K562 (cell line): ENCODE results near the gene AKAP10. TPM values are rescaled to one million over a fixed set of nuclear protein-coding genes. Genes with fewer than 3 reads are reported as not detected.

Experiments used
- ATAC-seq: fragments of 200-7000 bp; cut with Tn5 transposase; 3 replicates; pipeline ENCODE4 v1.9.1; 2020; ENCODE audit warnings: moderate library complexity
- BruUV-seq: library from RNA; stranded (reverse); fragments of 400-500 nt; replicated peaks from 2 replicates; lab custom pipeline; 2021; lab: Mats Ljungman, UMichigan
- CTCF ChIA-PET: fragments of 300-600 bp; formaldehyde crosslinking; extraction: SDS; loops from one replicate; lab custom pipeline; 2021; ENCODE audit warnings: low intra/inter-chr PET ratio; lab: Yijun Ruan, JAX
- POLR2A ChIA-PET: fragments of 300-600, 350-650 bp; sonication (Branson Sonifier 250); formaldehyde crosslinking; extraction: SDS; loops from one replicate; lab custom pipeline; 2021; ENCODE audit warnings: antibody characterized with exemption, inconsistent platforms; lab: Yijun Ruan, JAX
- DNase-seq, 4 experiments: peaks; one replicate each; pipeline versions ENCODE4 v3.0.0 to v3.0.0-alpha.2; 2011 to 2018; ENCODE audit warnings: low spot score in 3 of 4, mixed read lengths in 3 of 4; ENCODE audit errors: extremely low read depth in 1 of 4
- FAIRE-seq: peaks from 2 replicates; lab custom pipeline; 2011; peaks lifted over from hg19 to GRCh38; lab: Jason Lieb, UNC
- H2AFZ ChIP-seq: 2 replicates; pipeline ENCODE4 v1.6.0; 2011; ENCODE audit warnings: low read depth, low read length, control low read depth, inconsistent platforms
- H3K27ac ChIP-seq: fragments of 200-600 bp; 3 replicates; pipeline ENCODE4 v1.8.0; 2011; ENCODE audit warnings: low read depth, mild to moderate bottlenecking, control low read depth, inconsistent platforms, low read length, moderate library complexity, mixed read lengths; ENCODE audit errors: extremely low read depth
- H3K27me3 ChIP-seq, 2 experiments: fragments of 300-600 bp in 1 of 2; 2 replicates in 1 of 2; 3 replicates in 1 of 2; pipeline versions ENCODE4 v1.6.0 to v1.8.0; 2011; ENCODE audit warnings: inconsistent platforms in 2 of 2, low read length in 2 of 2, mild to moderate bottlenecking in 1 of 2, mixed read lengths in 1 of 2, moderate library complexity in 1 of 2; ENCODE audit not compliant: control insufficient read depth in 2 of 2, insufficient read depth in 2 of 2
- H3K36me3 ChIP-seq: fragments of 300-600 bp; 3 replicates; pipeline ENCODE4 v1.8.0; 2011; ENCODE audit warnings: mild to moderate bottlenecking, low read length, inconsistent platforms; ENCODE audit not compliant: control insufficient read depth, insufficient read depth
- H3K4me1 ChIP-seq, 2 experiments: fragments of 200-600 bp in 1 of 2; replicated peaks in 1 of 2; 2 replicates in 1 of 2; 3 replicates in 1 of 2; pipeline versions ENCODE4 v1.5.1 to v1.8.0; 2011; ENCODE audit warnings: inconsistent platforms in 2 of 2, low read length in 2 of 2, mild to moderate bottlenecking in 1 of 2, mixed read lengths in 1 of 2, moderate library complexity in 1 of 2; ENCODE audit not compliant: control insufficient read depth in 2 of 2, insufficient read depth in 2 of 2
- H3K4me2 ChIP-seq: 2 replicates; pipeline ENCODE4 v1.6.1; 2011; ENCODE audit warnings: low read length, control low read depth, inconsistent platforms, mixed read lengths; ENCODE audit not compliant: insufficient read depth
- H3K4me3 ChIP-seq: fragments of 200-600 bp; sonication (generic), shearing (Covaris generic); 2 replicates; pipeline ENCODE4 v1.5.1; 2016; ENCODE audit warnings: control low read depth, inconsistent platforms
- H3K79me2 ChIP-seq: fragments of 200-600 bp; 3 replicates; pipeline ENCODE4 v1.8.0; 2011; ENCODE audit warnings: low read length, inconsistent platforms; ENCODE audit not compliant: control insufficient read depth, insufficient read depth
- H3K9ac ChIP-seq, 2 experiments: 2 replicates each; pipeline versions ENCODE4 v1.6.0 to v1.6.1; 2011; ENCODE audit warnings: low read depth in 2 of 2, low read length in 2 of 2, control low read depth in 1 of 2, inconsistent platforms in 1 of 2, mild to moderate bottlenecking in 1 of 2, mixed read lengths in 1 of 2; ENCODE audit not compliant: insufficient read depth in 1 of 2
- H3K9me1 ChIP-seq: one replicate; pipeline ENCODE4 v1.6.0; 2011; ENCODE audit warnings: inconsistent platforms, mild to moderate bottlenecking, low read length, moderate library complexity; ENCODE audit not compliant: control insufficient read depth, insufficient read depth
- H3K9me3 ChIP-seq: replicated peaks from 2 replicates; pipeline ENCODE4 v1.5.1; 2011; ENCODE audit warnings: low read depth, low read length, inconsistent platforms; ENCODE audit not compliant: control insufficient read depth, insufficient read depth
- H4K20me1 ChIP-seq: replicated peaks from 2 replicates; pipeline ENCODE4 v1.6.1; 2011; ENCODE audit warnings: low read length, inconsistent platforms, mixed read lengths; ENCODE audit not compliant: control insufficient read depth, insufficient read depth
- ATF1 ChIP-seq, 2 experiments: fragments of 450-650 bp in 1 of 2; IDR thresholded peaks; 2 replicates each; pipeline ENCODE4 v1.6.1; 2016; ENCODE audit warnings: missing compliant biosample characterization in 1 of 2, missing genetic modification characterization in 1 of 2
- CLOCK ChIP-seq: fragments of 250-450 bp; sonication (Bioruptor Pico); IDR thresholded peaks from 2 replicates; pipeline ENCODE4 v1.4.0; 2020; ENCODE audit warnings: mild to moderate bottlenecking, moderate library complexity, borderline replicate concordance
- CXXC5 ChIP-seq: fragments of 250-450 bp; sonication (Bioruptor Pico); IDR thresholded peaks from 2 replicates; pipeline ENCODE4 v1.8.0; 2022; ENCODE audit warnings: inconsistent platforms, mild to moderate bottlenecking, moderate library complexity
- HMGN3 ChIP-seq: IDR thresholded peaks from 2 replicates; pipeline ENCODE4 v1.6.1; 2011; ENCODE audit warnings: borderline replicate concordance, low read depth, mild to moderate bottlenecking, mixed read lengths, low read length; ENCODE audit not compliant: insufficient read length; ENCODE audit errors: extremely low read depth
- MLLT1 ChIP-seq, 2 experiments: fragments of 450-650 bp; IDR thresholded peaks; 2 replicates each; pipeline ENCODE4 v1.6.1; 2016
- TAF15 ChIP-seq: fragments of 200-400 bp; formaldehyde crosslinking; IDR thresholded peaks from 2 replicates; pipeline ENCODE4 v1.6.1; 2017; ENCODE audit warnings: mild to moderate bottlenecking, low read depth, low read length, moderate library complexity
- ZNF507 ChIP-seq: conservative IDR thresholded peaks from 2 replicates; pipeline ENCODE4 v1.6.1; 2017; ENCODE audit warnings: missing genetic modification characterization, missing compliant biosample characterization
- ZNF592 ChIP-seq: fragments of 450-650 bp; IDR thresholded peaks from 2 replicates; pipeline ENCODE4 v1.6.1; 2017; ENCODE audit warnings: antibody characterized with exemption, mild to moderate bottlenecking
- ZNF668 ChIP-seq: fragments of 250-450 bp; sonication (Bioruptor Pico); IDR thresholded peaks from 2 replicates; pipeline ENCODE4 v1.8.0; 2022; ENCODE audit warnings: mild to moderate bottlenecking, inconsistent platforms
- ZNF780A ChIP-seq: fragments of 250-450 bp; sonication (Bioruptor Pico); IDR thresholded peaks from 2 replicates; pipeline ENCODE4 v1.5.0; 2021; ENCODE audit warnings: mild to moderate bottlenecking
- whole genome bisulfite sequencing: fragments of 100-300 bp; shearing (Covaris generic); methylation state at CpG from one replicate; pipeline ENCODE4 v1.1.6; 2016; ENCODE audit warnings: low coverage, mixed read lengths; ENCODE audit not compliant: insufficient coverage; ENCODE audit errors: missing lambda C conversion rate; 5-methylcytosine and 5-hydroxymethylcytosine counted together
- in situ Hi-C: fragments of 300-500 bp; cut with MboI; formaldehyde crosslinking; loops from 4 replicates; pipeline ENCODE4 v1.15.0; 2018; ENCODE audit warnings: inconsistent platforms, mixed read lengths
- intact Hi-C: fragments of 100-400 bp; cut with micrococcal nuclease; formaldehyde crosslinking; loops from 2 replicates; pipeline ENCODE4 v1.14.2; 2022
- polyA plus RNA-seq, 8 experiments: library from polyadenylated mRNA; depleted of rRNA in 4 of 8; stranded (reverse) in 5 of 8; unstranded in 3 of 8; fragments of >200 nt; fragmentation: Nextera tagmentation in 2 of 8; fragmentation: Illumina TruSeq in 1 of 8; extraction: Ambion mirVana in 2 of 8; extraction: Trizol in 1 of 8; gene quantifications; 2 replicates each; pipeline versions ENCODE4 v1.2.1 to v1.2.3, GENCODE V29; 2011 to 2014; ENCODE audit warnings: inconsistent platforms in 1 of 8, missing spikeins in 1 of 8
- total RNA-seq, 7 experiments: library from RNA; depleted of rRNA in 6 of 7; stranded (reverse); fragments of >200 nt in 6 of 7; fragmentation: Illumina TruSeq in 2 of 7; extraction: Trizol in 2 of 7; gene quantifications; 2 replicates each; pipeline versions ENCODE4 v1.2.1 to v1.2.3, GENCODE V29; 2011 to 2021; ENCODE audit warnings: low replicate concordance in 1 of 7
- TF ChIP-seq, protein P1 (sequence below), 2 experiments: IDR thresholded peaks; 2 replicates each; pipeline ENCODE4 v1.6.1; 2011; ENCODE audit warnings: borderline replicate concordance in 1 of 2, control low read depth in 1 of 2, low read depth in 1 of 2, low read length in 1 of 2, mild to moderate bottlenecking in 1 of 2, mixed read lengths in 1 of 2, moderate library complexity in 1 of 2; ENCODE audit not compliant: insufficient read depth in 1 of 2, insufficient read length in 1 of 2, poor library complexity in 1 of 2, severe bottlenecking in 1 of 2; ENCODE audit errors: extremely low read depth in 1 of 2

AKAP10 gene
- total and polyA plus RNA-seq, 9 of the 15 experiments (the other 6 are each of a cell fraction or from before 2014, with no cell fraction given): 4.0 to 20.3 (median 8.2) TPM

DNA sequence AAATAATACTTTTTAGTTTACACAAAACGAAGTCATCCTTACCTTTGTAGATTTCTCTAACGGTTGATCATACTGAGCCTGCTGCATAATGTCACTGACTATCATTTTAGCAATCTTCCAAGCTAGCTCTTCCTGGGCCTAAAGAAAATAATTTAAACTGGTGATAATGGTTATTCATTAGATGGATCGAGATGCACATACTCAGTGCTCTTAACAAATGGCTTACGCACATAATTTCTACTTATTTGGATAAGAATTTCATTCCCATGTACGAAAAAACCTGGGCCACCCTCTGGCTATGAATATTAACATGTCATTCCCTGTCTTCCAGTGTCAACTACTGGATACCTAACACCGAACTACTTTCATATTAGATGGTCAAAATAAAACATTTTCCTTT lies 68.5 kb downstream of the AKAP10 start (continued):
- TF ChIP-seq MLLT1 (IDR thresholded peaks at IDR 0.05): no peak
- no peak for TF ChIP-seq ZNF668 (CRISPR knock-in tag)
- TF ChIP-seq ATF1 (CRISPR knock-in tag; IDR thresholded peaks at IDR 0.05): no peak
- no peak for TF ChIP-seq ATF1 (tag; IDR thresholded peaks at IDR 0.05)
- no peak for TF ChIP-seq CXXC5 (CRISPR knock-in tag)
- no peak for TF ChIP-seq TAF15
- no peak for TF ChIP-seq HMGN3
- TF ChIP-seq ZNF507: no peak

DNA sequence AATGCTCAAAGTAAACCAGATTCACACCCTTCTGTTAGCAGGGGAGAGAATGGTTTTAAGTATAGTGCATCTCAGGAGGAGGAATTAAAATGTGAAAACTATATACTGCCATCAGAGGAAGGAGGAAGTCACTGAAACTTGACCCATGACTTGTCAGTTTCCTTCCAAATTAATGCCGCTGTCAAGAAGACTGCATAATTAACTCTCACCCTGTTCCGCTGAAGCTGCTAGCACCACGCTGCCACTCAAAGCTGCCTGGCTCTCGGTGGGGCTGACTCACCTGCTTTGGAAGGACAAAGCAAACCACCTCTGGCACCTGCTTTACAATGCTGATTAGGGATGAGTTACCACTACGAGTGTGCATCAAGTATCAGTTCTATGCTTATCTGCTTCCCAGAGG lies 72.1 kb downstream of the AKAP10 start:
- Histone ChIP-seq H3K4me3 (no peak overlapping the region), H3K27ac (no peak overlapping the region), H3K9ac (no peak overlapping the region), H3K36me3 (peaks cover 56% of the 10 kb centered on the region), H3K9me3 (no peaks in the 10 kb centered on the region), H3K79me2 (no peaks in the 10 kb centered on the region), H4K20me1 (no peaks in the 10 kb centered on the region), H3K4me2 (no peak overlapping the region), H2AFZ (no peak overlapping the region), H3K9me1 (no peaks in the 10 kb centered on the region), H3K4me1 (no peaks in the 10 kb centered on the region), H3K27me3 (no peaks in the 10 kb centered on the region)
- POLR2A ChIA-PET: no interaction called here
- no peak for DNase-seq
- in situ Hi-C loops (no loop called here), intact Hi-C loops (no loop called here)
- 79% methylated on average over 5 of the region's 5 CpGs for WGBS
- no peak for ATAC-seq
- CTCF ChIA-PET: no interaction called here
- BruUV-seq: no TSS peak
- no peak for FAIRE-seq
- TF ChIP-seq CLOCK (no peak), ZNF592 (no peak), ZNF780A (CRISPR knock-in tag) (no peak)
- TF ChIP-seq, protein P1, sequence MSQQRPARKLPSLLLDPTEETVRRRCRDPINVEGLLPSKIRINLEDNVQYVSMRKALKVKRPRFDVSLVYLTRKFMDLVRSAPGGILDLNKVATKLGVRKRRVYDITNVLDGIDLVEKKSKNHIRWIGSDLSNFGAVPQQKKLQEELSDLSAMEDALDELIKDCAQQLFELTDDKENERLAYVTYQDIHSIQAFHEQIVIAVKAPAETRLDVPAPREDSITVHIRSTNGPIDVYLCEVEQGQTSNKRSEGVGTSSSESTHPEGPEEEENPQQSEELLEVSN (IDR thresholded peaks at IDR 0.05; ENCODE audit: borderline replicate concordance in 1 of 2, extremely low read depth in 1 of 2, insufficient read depth in 1 of 2, insufficient read length in 1 of 2, low read depth in 1 of 2, low read length in 1 of 2, poor library complexity in 1 of 2, severe bottlenecking in 1 of 2): no peak
